Chondrocyte (in vitro differentiated cells): ENCODE results near the gene CTPS1. TPM values are rescaled to one million over a fixed set of nuclear protein-coding genes. Genes with fewer than 3 reads are reported as not detected.

Experiments used
- DNase-seq: peaks from one replicate; pipeline ENCODE4 v3.0.0; 2021; ENCODE audit warnings: mixed read lengths, low spot score
- H3K27ac Mint-ChIP-seq: one replicate; pipeline ENCODE4 v1.8.0; 2021; ENCODE audit warnings: mild to moderate bottlenecking, moderate library complexity, mixed read lengths; ENCODE audit not compliant: unreplicated experiment
- H3K27me3 Mint-ChIP-seq: 2 replicates; pipeline ENCODE4 v1.8.0; 2021; ENCODE audit warnings: low read depth, mixed read lengths
- H3K36me3 Mint-ChIP-seq: 2 replicates; pipeline ENCODE4 v1.8.0; 2021; ENCODE audit warnings: low read depth, mixed read lengths
- H3K4me1 Mint-ChIP-seq: 2 replicates; pipeline ENCODE4 v1.8.0; 2021; ENCODE audit warnings: low read depth, mild to moderate bottlenecking, mixed read lengths
- H3K4me3 Mint-ChIP-seq: one replicate; pipeline ENCODE4 v1.8.0; 2021; ENCODE audit warnings: mild to moderate bottlenecking, moderate library complexity, mixed read lengths; ENCODE audit not compliant: unreplicated experiment
- H3K9me3 Mint-ChIP-seq: 2 replicates; pipeline ENCODE4 v1.8.0; 2021; ENCODE audit warnings: low read depth, mixed read lengths
- CTCF ChIP-seq: fragments of 200-600 bp; sonication (generic); IDR thresholded peaks from 2 replicates; pipeline ENCODE4 v1.5.0; 2021; ENCODE audit warnings: antibody characterized with exemption, mild to moderate bottlenecking, moderate library complexity
- total RNA-seq: library from RNA; stranded (reverse); gene quantifications from 3 replicates; pipeline ENCODE4 v1.2.1, GENCODE V29; 2021

CTPS1 gene
- total RNA-seq, 1 donor from 2014 or later, result 84.5 TPM

GRCh38 chr1:41030872-41031616 is 51.5 kb downstream of the CTPS1 start:
- Mint-ChIP-seq H3K27me3 (no peaks in the 10 kb centered on the region), H3K9me3 (no peaks in the 10 kb centered on the region), H3K36me3 (peaks cover 27% of the 10 kb centered on the region), H3K4me3 (no peak overlapping the region), H3K27ac (peak overlapping the region; percentile 64), H3K4me1 (no peaks in the 10 kb centered on the region)
- DNase-seq, result no peak
- TF ChIP-seq CTCF, result no peak

GRCh38 chr1:41032147-41032546 is 52.7 kb downstream of the CTPS1 start:
- DNase-seq, result no peak
- Mint-ChIP-seq H3K36me3 (peaks cover 26% of the 10 kb centered on the region), H3K9me3 (no peaks in the 10 kb centered on the region), H3K27me3 (no peaks in the 10 kb centered on the region), H3K4me1 (no peaks in the 10 kb centered on the region), H3K4me3 (no peak overlapping the region), H3K27ac (no peak overlapping the region)
- no peak for TF ChIP-seq CTCF

GRCh38 chr1:41033272-41033671 is 53.8 kb downstream of the CTPS1 start:
- Mint-ChIP-seq H3K27ac (no peak overlapping the region), H3K4me3 (no peak overlapping the region), H3K36me3 (peaks cover 25% of the 10 kb centered on the region), H3K4me1 (no peaks in the 10 kb centered on the region), H3K27me3 (no peaks in the 10 kb centered on the region), H3K9me3 (no peaks in the 10 kb centered on the region)
- no peak for TF ChIP-seq CTCF
- DNase-seq, result no peak

- no peak overlapping the region for H3K27ac Mint-ChIP-seq
- H3K9me3 Mint-ChIP-seq, result no peaks in the 10 kb centered on the region
- H3K36me3 Mint-ChIP-seq, result peaks cover 19% of the 10 kb centered on the region
- H3K27me3 Mint-ChIP-seq, result no peaks in the 10 kb centered on the region
- TF ChIP-seq CTCF, result no peak
- H3K4me1 Mint-ChIP-seq, result no peaks in the 10 kb centered on the region
- H3K4me3 Mint-ChIP-seq, result no peak overlapping the region
- no peak for DNase-seq
Observed at GRCh38 chr1:41037116-41037903, 57.8 kb downstream of the CTPS1 start.

- no peaks in the 10 kb centered on the region for H3K27me3 Mint-ChIP-seq
- no peaks in the 10 kb centered on the region for H3K4me1 Mint-ChIP-seq
- peaks cover 17% of the 10 kb centered on the region for H3K36me3 Mint-ChIP-seq
Observed at GRCh38 chr1:41038110-41038509, 58.6 kb downstream of the CTPS1 start.

More at GRCh38 chr1:41038110-41038509, 58.6 kb downstream of the CTPS1 start:
- Mint-ChIP-seq H3K4me3 (no peak overlapping the region), H3K9me3 (no peaks in the 10 kb centered on the region), H3K27ac (no peak overlapping the region)
- DNase-seq, result no peak
- peak; percentile 46 for TF ChIP-seq CTCF
